H9 (cell line): ENCODE data around the gene KANSL3. TPM values are rescaled to one million over a fixed set of nuclear protein-coding genes. Genes with fewer than 3 reads are reported as not detected.

Experiments used
- DNase-seq: peaks from one replicate; pipeline ENCODE4 v3.0.0-alpha.2; 2017
- H2AFZ ChIP-seq: one replicate; pipeline ENCODE4 v1.6.1; 2013; ENCODE audit warnings: mild to moderate bottlenecking, low read length, control low read depth, moderate library complexity
- H2AK5ac ChIP-seq: 2 replicates; pipeline ENCODE4 v1.6.1; 2013; ENCODE audit warnings: low read length, control low read depth, mixed read lengths; ENCODE audit not compliant: insufficient read length
- H2BK120ac ChIP-seq: one replicate; pipeline ENCODE4 v1.6.1; 2013; ENCODE audit warnings: low read depth, mild to moderate bottlenecking, low read length, control low read depth, inconsistent platforms; ENCODE audit not compliant: poor library complexity, severe bottlenecking
- H2BK12ac ChIP-seq: 2 replicates; pipeline ENCODE4 v1.6.1; 2013; ENCODE audit warnings: low read length, control low read depth, mixed read lengths, low read depth; ENCODE audit not compliant: insufficient read length
- H2BK15ac ChIP-seq: 2 replicates; pipeline ENCODE4 v1.6.1; 2013; ENCODE audit warnings: low read depth, low read length, control low read depth
- H2BK20ac ChIP-seq: one replicate; pipeline ENCODE4 v1.6.1; 2013; ENCODE audit warnings: low read depth, mild to moderate bottlenecking, low read length, control low read depth, inconsistent platforms; ENCODE audit not compliant: poor library complexity, severe bottlenecking
- H2BK5ac ChIP-seq: 2 replicates; pipeline ENCODE4 v1.6.1; 2013; ENCODE audit warnings: low read length, control low read depth, mixed read lengths; ENCODE audit not compliant: insufficient read length
- H3K14ac ChIP-seq: 2 replicates; pipeline ENCODE4 v1.6.1; 2013; ENCODE audit warnings: low read length, control low read depth; ENCODE audit not compliant: insufficient read depth
- H3K18ac ChIP-seq: 2 replicates; pipeline ENCODE4 v1.6.1; 2013; ENCODE audit warnings: low read depth, mild to moderate bottlenecking, mixed read lengths, low read length, control low read depth; ENCODE audit not compliant: insufficient read length
- H3K23ac ChIP-seq: 2 replicates; pipeline ENCODE4 v1.6.1; 2013; ENCODE audit warnings: low read length, control low read depth, mixed read lengths, low read depth; ENCODE audit not compliant: insufficient read length
- H3K23me2 ChIP-seq: 2 replicates; pipeline ENCODE4 v1.6.1; 2013; ENCODE audit warnings: low read depth, mild to moderate bottlenecking, mixed read lengths, low read length, control low read depth; ENCODE audit not compliant: insufficient read length, poor library complexity, severe bottlenecking
- H3K27ac ChIP-seq: 2 replicates; pipeline ENCODE4 v1.5.1; 2013; ENCODE audit warnings: low read length, control low read depth, mixed read lengths, low read depth; ENCODE audit not compliant: insufficient read length
- H3K27me3 ChIP-seq: 2 replicates; pipeline ENCODE4 v1.6.1; 2013; ENCODE audit warnings: low read length, control low read depth, inconsistent platforms; ENCODE audit not compliant: insufficient read depth
- H3K4ac ChIP-seq: 2 replicates; pipeline ENCODE4 v1.6.1; 2013; ENCODE audit warnings: low read depth, mild to moderate bottlenecking, control low read depth, inconsistent platforms, low read length, moderate library complexity
- H3K4me1 ChIP-seq: 2 replicates; pipeline ENCODE4 v1.6.1; 2013; ENCODE audit warnings: low read length, control low read depth, inconsistent platforms; ENCODE audit not compliant: insufficient read depth
- H3K4me2 ChIP-seq: 2 replicates; pipeline ENCODE4 v1.6.1; 2013; ENCODE audit warnings: low read length, control low read depth, mixed read lengths; ENCODE audit not compliant: insufficient read length, insufficient read depth
- H3K56ac ChIP-seq: 2 replicates; pipeline ENCODE4 v1.6.1; 2013; ENCODE audit warnings: low read depth, mild to moderate bottlenecking, mixed read lengths, low read length, control low read depth; ENCODE audit not compliant: insufficient read length
- H3K79me1 ChIP-seq: 2 replicates; pipeline ENCODE4 v1.6.1; 2013; ENCODE audit warnings: low read depth, mild to moderate bottlenecking, moderate library complexity, low read length, control low read depth, inconsistent platforms; ENCODE audit not compliant: insufficient read depth, poor library complexity, severe bottlenecking
- H3K79me2 ChIP-seq: 2 replicates; pipeline ENCODE4 v1.6.1; 2013; ENCODE audit warnings: low read length, control low read depth, inconsistent platforms; ENCODE audit not compliant: insufficient read depth
- H3K9ac ChIP-seq: 2 replicates; pipeline ENCODE4 v1.6.1; 2013; ENCODE audit warnings: low read length, control low read depth, mixed read lengths; ENCODE audit not compliant: insufficient read length; ENCODE audit errors: extremely low read depth
- H3K9me3 ChIP-seq: one replicate; pipeline ENCODE4 v1.6.1; 2013; ENCODE audit warnings: low read depth, low read length, inconsistent platforms; ENCODE audit not compliant: control insufficient read depth
- H3T11ph ChIP-seq: one replicate; pipeline ENCODE4 v1.6.1; 2013; ENCODE audit warnings: mild to moderate bottlenecking, low read length, control low read depth, inconsistent platforms
- H4K20me1 ChIP-seq: one replicate; pipeline ENCODE4 v1.6.1; 2013; ENCODE audit not compliant: control insufficient read depth, insufficient read length, insufficient read depth
- H4K5ac ChIP-seq: 2 replicates; pipeline ENCODE4 v1.6.1; 2013; ENCODE audit warnings: low read depth, mild to moderate bottlenecking, mixed read lengths, low read length, control low read depth; ENCODE audit not compliant: insufficient read length
- H4K8ac ChIP-seq: replicated peaks from 2 replicates; pipeline ENCODE4 v1.6.1; 2013; ENCODE audit warnings: low read length, control low read depth, mixed read lengths, low read depth; ENCODE audit not compliant: insufficient read length
- H4K91ac ChIP-seq: 2 replicates; pipeline ENCODE4 v1.6.1; 2013; ENCODE audit warnings: low read depth, mild to moderate bottlenecking, moderate library complexity, mixed read lengths, low read length, control low read depth; ENCODE audit not compliant: insufficient read length
- H3K27ac Mint-ChIP-seq, 3 experiments: 2 replicates in 2 of 3; 3 replicates in 1 of 3; pipeline ENCODE4 v1.8.0; 2020 to 2021; ENCODE audit warnings: mixed read lengths in 3 of 3, mild to moderate bottlenecking in 1 of 3, moderate library complexity in 1 of 3
- H3K27me3 Mint-ChIP-seq: 2 replicates; pipeline ENCODE4 v1.8.0; 2021; ENCODE audit warnings: low read depth, mild to moderate bottlenecking, moderate library complexity, mixed read lengths
- H3K36me3 Mint-ChIP-seq, 3 experiments: 2 replicates in 2 of 3; 3 replicates in 1 of 3; pipeline ENCODE4 v1.8.0; 2020 to 2021; ENCODE audit warnings: low read depth in 3 of 3, mixed read lengths in 3 of 3; ENCODE audit not compliant: insufficient read depth in 1 of 3
- H3K4me1 Mint-ChIP-seq, 2 experiments: 2 replicates each; pipeline ENCODE4 v1.8.0; 2020; ENCODE audit warnings: mixed read lengths in 2 of 2
- H3K4me3 Mint-ChIP-seq, 2 experiments: 2 replicates in 1 of 2; 3 replicates in 1 of 2; pipeline ENCODE4 v1.8.0; 2020 to 2021; ENCODE audit warnings: mild to moderate bottlenecking in 2 of 2, mixed read lengths in 2 of 2, moderate library complexity in 1 of 2
- H3K9me3 Mint-ChIP-seq, 2 experiments: 2 replicates in 1 of 2; 3 replicates in 1 of 2; pipeline ENCODE4 v1.8.0; 2020; ENCODE audit warnings: mild to moderate bottlenecking in 2 of 2, mixed read lengths in 2 of 2, moderate library complexity in 1 of 2
- CTCF ChIP-seq: fragments of 200-600 bp; sonication (generic); conservative IDR thresholded peaks from 3 replicates; pipeline ENCODE4 v1.8.0; 2021; ENCODE audit warnings: antibody characterized with exemption, mild to moderate bottlenecking
- WGBS: extraction: QIAGEN DNeasy Blood & Tissue Kit; methylation state at CpG from one replicate; pipeline ENCODE4 v1.1.7; 2013; ENCODE audit warnings: missing lambda C conversion rate, low lambda C conversion rate, mixed read lengths; ENCODE audit not compliant: insufficient read length; ENCODE audit errors: extremely low coverage; 5-methylcytosine and 5-hydroxymethylcytosine counted together
- total RNA-seq: library from RNA; stranded (reverse); gene quantifications from 2 replicates; pipeline ENCODE4 v1.2.1, GENCODE V29; 2021

KANSL3 gene
- total RNA-seq, 1 experiment from 2014 or later = 35.7 TPM

GRCh38 chr2:96601382-96602292 lies 36.5 kb downstream of the KANSL3 start:
- H3K9me3 ChIP-seq = no peaks in the 10 kb centered on the region

More at GRCh38 chr2:96601382-96602292, 36.5 kb downstream of the KANSL3 start:
- Histone ChIP-seq H3K23ac (no peak overlapping the region), H3K9ac (no peak overlapping the region), H4K20me1 (no peaks in the 10 kb centered on the region), H2AFZ (no peak overlapping the region), H3K18ac (no peak overlapping the region), H3K4me1 (no peaks in the 10 kb centered on the region), H2AK5ac (no peak overlapping the region), H2BK5ac (no peak overlapping the region), H4K8ac (no peak overlapping the region), H2BK15ac (no peak overlapping the region), H4K91ac (no peak overlapping the region), H3K79me2 (no peaks in the 10 kb centered on the region), H3K14ac (no peak overlapping the region), H3T11ph (no peak overlapping the region), H2BK12ac (no peak overlapping the region), H3K27ac (no peak overlapping the region), H3K23me2 (no peaks in the 10 kb centered on the region), H3K27me3 (no peaks in the 10 kb centered on the region), H3K79me1 (no peaks in the 10 kb centered on the region), H4K5ac (no peak overlapping the region), H2BK20ac (no peak overlapping the region), H2BK120ac (no peak overlapping the region), H3K4ac (no peak overlapping the region), H3K56ac (no peak overlapping the region), H3K4me2 (no peak overlapping the region)
- no peak overlapping the region for H3K27ac Mint-ChIP-seq
- no peak overlapping the region for H3K4me3 Mint-ChIP-seq
- no peaks in the 10 kb centered on the region for H3K9me3 Mint-ChIP-seq
- no peaks in the 10 kb centered on the region for H3K4me1 Mint-ChIP-seq
- no CpG with 5 or more reads among the region's 8 CpGs for WGBS
- TF ChIP-seq CTCF = no peak
- DNase-seq = no peak
- peaks cover 1% of the 10 kb centered on the region; the same call in 1 of the 2 replicates for H3K27me3 Mint-ChIP-seq
- peaks cover 46 to 87% (median 87%) of the 10 kb centered on the region in 3 experiments; a peak in 6 of 7 replicates for H3K36me3 Mint-ChIP-seq
